ENCODE data around the gene DPH2.

DNA sequence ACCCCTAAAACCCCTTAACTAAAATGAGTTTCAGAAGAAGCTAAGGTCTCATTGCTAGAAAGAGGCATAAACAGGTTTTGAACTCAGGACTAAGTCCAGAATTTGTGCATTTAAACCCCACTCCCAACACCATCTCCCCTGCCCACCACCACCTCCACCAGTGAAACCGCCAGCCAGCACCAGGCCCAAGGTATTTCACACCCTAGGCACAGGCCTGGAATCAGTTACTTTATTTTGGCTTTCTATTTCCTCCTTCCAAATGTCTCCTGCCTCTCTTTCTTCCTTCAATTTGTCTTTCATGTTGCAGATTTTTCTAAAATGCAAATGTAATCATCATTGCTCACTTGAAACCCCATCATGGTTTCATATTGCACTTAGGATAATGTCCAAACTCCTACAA lies 24.9 kb upstream of the DPH2 start:
- TF ChIP-seq, protein P1, sequence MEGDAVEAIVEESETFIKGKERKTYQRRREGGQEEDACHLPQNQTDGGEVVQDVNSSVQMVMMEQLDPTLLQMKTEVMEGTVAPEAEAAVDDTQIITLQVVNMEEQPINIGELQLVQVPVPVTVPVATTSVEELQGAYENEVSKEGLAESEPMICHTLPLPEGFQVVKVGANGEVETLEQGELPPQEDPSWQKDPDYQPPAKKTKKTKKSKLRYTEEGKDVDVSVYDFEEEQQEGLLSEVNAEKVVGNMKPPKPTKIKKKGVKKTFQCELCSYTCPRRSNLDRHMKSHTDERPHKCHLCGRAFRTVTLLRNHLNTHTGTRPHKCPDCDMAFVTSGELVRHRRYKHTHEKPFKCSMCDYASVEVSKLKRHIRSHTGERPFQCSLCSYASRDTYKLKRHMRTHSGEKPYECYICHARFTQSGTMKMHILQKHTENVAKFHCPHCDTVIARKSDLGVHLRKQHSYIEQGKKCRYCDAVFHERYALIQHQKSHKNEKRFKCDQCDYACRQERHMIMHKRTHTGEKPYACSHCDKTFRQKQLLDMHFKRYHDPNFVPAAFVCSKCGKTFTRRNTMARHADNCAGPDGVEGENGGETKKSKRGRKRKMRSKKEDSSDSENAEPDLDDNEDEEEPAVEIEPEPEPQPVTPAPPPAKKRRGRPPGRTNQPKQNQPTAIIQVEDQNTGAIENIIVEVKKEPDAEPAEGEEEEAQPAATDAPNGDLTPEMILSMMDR (conservative IDR thresholded peaks at IDR 0.05) = no peak
- no peak for TF ChIP-seq ZFX (IDR thresholded peaks at IDR 0.05)
